ENCODE data around the gene CALML5.

The CALML5 gene

DNA sequence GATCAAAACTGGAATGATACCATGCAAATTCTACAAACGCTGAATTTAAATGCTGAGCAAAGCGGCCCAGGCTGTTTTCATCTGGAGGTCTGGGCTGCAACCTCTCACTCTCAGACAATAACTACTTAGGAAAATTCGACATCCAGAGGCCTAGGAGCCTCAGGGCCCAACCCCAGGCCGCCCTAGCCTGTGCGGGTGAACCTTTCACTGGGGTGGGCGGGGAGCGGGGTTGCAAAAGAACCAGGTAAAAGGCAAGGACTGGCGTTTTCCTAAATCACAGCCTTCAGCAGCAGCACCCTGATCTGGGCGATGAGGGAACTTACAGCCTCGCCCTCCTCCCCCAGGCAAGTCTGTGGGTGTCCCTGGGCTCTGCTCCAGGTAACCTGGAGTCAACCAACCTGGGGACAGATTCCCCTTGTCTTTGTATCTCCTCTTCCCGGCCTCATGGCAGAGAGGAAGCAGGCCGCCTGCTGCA lies 33.4 kb downstream of the CALML5 start:
- H3K4me3 ChIP-seq (ENCODE audit: low read length): no peak overlapping the region
- H3K27me3 ChIP-seq (ENCODE audit: control insufficient read depth, low read length): no peaks in the 10 kb centered on the region
- H3K79me2 ChIP-seq (ENCODE audit: control insufficient read depth, low read length): no peaks in the 10 kb centered on the region
- H3K27ac ChIP-seq (ENCODE audit: low read depth, low read length): no peak overlapping the region
- no peaks in the 10 kb centered on the region for H3K9me3 ChIP-seq (ENCODE audit: control insufficient read depth, insufficient read depth, low read length)
- H3K36me3 ChIP-seq (ENCODE audit: control insufficient read depth, low read length): no peaks in the 10 kb centered on the region
- no peaks in the 10 kb centered on the region for H4K20me1 ChIP-seq (ENCODE audit: control insufficient read depth, insufficient read depth, low read depth, low read length)
- TF ChIP-seq, protein P1, sequence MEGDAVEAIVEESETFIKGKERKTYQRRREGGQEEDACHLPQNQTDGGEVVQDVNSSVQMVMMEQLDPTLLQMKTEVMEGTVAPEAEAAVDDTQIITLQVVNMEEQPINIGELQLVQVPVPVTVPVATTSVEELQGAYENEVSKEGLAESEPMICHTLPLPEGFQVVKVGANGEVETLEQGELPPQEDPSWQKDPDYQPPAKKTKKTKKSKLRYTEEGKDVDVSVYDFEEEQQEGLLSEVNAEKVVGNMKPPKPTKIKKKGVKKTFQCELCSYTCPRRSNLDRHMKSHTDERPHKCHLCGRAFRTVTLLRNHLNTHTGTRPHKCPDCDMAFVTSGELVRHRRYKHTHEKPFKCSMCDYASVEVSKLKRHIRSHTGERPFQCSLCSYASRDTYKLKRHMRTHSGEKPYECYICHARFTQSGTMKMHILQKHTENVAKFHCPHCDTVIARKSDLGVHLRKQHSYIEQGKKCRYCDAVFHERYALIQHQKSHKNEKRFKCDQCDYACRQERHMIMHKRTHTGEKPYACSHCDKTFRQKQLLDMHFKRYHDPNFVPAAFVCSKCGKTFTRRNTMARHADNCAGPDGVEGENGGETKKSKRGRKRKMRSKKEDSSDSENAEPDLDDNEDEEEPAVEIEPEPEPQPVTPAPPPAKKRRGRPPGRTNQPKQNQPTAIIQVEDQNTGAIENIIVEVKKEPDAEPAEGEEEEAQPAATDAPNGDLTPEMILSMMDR (IDR thresholded peaks at IDR 0.05; ENCODE audit: low read depth, low read length, poor library complexity, severe bottlenecking): no peak
- peaks cover 2% of the 10 kb centered on the region; the same call in 1 of the 2 replicates for H3F3A ChIP-seq (ENCODE audit: control insufficient read depth, insufficient read depth)
- no peaks in the 10 kb centered on the region for H3K4me1 ChIP-seq (ENCODE audit: control insufficient read depth, low read length)
- no peaks in the 10 kb centered on the region for H3K9me2 ChIP-seq (replicated peaks; ENCODE audit: control insufficient read depth, low read length)
- no peak overlapping the region for H3K4me2 ChIP-seq (ENCODE audit: low read length)

DNA sequence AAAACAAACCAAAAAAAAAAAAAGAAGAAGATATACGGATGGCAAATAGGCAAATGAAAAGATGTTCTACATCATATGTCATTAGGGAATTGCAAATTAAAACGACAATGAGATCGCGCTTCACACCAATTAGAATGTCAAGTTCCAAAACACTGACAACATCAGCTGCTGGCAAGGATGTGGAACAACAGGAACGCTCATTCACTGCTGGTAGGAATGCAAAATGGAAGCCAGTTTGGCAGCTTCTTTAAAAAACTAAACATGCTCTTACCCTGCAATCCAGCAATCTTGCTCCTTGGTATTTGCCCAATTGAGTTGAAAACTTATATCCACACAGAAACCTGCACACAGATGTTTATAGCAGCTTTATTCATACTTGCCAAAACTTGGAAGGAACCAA lies 34.8 kb downstream of the CALML5 start:
- Histone ChIP-seq H3K9me3 (ENCODE audit: control insufficient read depth, insufficient read depth, low read length) (no peaks in the 10 kb centered on the region), H3K9me2 (replicated peaks; ENCODE audit: control insufficient read depth, low read length) (no peaks in the 10 kb centered on the region), H4K20me1 (ENCODE audit: control insufficient read depth, insufficient read depth, low read depth, low read length) (no peaks in the 10 kb centered on the region), H3K4me2 (ENCODE audit: low read length) (no peak overlapping the region), H3K36me3 (ENCODE audit: control insufficient read depth, low read length) (peaks cover 13% of the 10 kb centered on the region), H3K4me1 (ENCODE audit: control insufficient read depth, low read length) (no peaks in the 10 kb centered on the region), H3K27me3 (ENCODE audit: control insufficient read depth, low read length) (no peaks in the 10 kb centered on the region), H3F3A (ENCODE audit: control insufficient read depth, insufficient read depth) (peaks cover 2% of the 10 kb centered on the region; the same call in 1 of the 2 replicates), H3K4me3 (ENCODE audit: low read length) (no peak overlapping the region), H3K27ac (ENCODE audit: low read depth, low read length) (no peak overlapping the region), H3K79me2 (ENCODE audit: control insufficient read depth, low read length) (no peaks in the 10 kb centered on the region)
- TF ChIP-seq EZH2phosphoT487 (IDR thresholded peaks at IDR 0.05; ENCODE audit: borderline replicate concordance, low read length): no peak

DNA sequence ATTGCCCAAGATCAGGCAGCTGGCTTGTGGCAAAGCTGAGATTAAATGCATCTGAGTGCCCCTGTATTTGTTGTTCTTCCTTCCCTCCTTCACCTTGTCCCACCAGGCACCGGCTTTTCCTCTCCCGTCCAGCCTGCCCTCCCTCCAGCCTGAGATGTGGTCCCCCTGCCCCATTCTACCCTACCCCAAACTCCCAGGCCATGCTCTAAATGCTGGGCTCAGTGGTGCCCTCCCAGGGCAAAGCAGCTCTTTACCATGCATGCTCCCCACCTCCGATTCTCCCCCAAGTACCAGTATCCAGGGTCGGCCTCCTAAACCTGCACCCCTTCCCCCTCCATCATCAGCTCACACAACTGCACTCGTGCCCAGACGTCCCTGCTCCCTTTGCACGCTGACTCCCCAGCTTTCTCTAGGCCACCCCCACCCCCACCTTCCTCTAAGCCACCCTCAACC lies 36.5 kb downstream of the CALML5 start:
- no peak overlapping the region for H3K27ac ChIP-seq (ENCODE audit: low read depth, low read length)
- TF ChIP-seq, protein P1 (IDR thresholded peaks at IDR 0.05; ENCODE audit: low read depth, low read length, poor library complexity, severe bottlenecking): no peak
- TF ChIP-seq EZH2phosphoT487 (IDR thresholded peaks at IDR 0.05; ENCODE audit: borderline replicate concordance, low read length): no peak
- H3F3A ChIP-seq (ENCODE audit: control insufficient read depth, insufficient read depth): peaks cover 2% of the 10 kb centered on the region; the same call in 1 of the 2 replicates
- no peaks in the 10 kb centered on the region for H4K20me1 ChIP-seq (ENCODE audit: control insufficient read depth, insufficient read depth, low read depth, low read length)
- no peaks in the 10 kb centered on the region for H3K27me3 ChIP-seq (ENCODE audit: control insufficient read depth, low read length)
- no peak overlapping the region for H3K4me2 ChIP-seq (ENCODE audit: low read length)
- H3K79me2 ChIP-seq (ENCODE audit: control insufficient read depth, low read length): no peaks in the 10 kb centered on the region
- H3K4me1 ChIP-seq (ENCODE audit: control insufficient read depth, low read length): no peaks in the 10 kb centered on the region
- no peaks in the 10 kb centered on the region for H3K9me3 ChIP-seq (ENCODE audit: control insufficient read depth, insufficient read depth, low read length)
- no peak overlapping the region for H3K4me3 ChIP-seq (ENCODE audit: low read length)
- no peaks in the 10 kb centered on the region for H3K9me2 ChIP-seq (replicated peaks; ENCODE audit: control insufficient read depth, low read length)
- H3K36me3 ChIP-seq (ENCODE audit: control insufficient read depth, low read length): peaks cover 29% of the 10 kb centered on the region

DNA sequence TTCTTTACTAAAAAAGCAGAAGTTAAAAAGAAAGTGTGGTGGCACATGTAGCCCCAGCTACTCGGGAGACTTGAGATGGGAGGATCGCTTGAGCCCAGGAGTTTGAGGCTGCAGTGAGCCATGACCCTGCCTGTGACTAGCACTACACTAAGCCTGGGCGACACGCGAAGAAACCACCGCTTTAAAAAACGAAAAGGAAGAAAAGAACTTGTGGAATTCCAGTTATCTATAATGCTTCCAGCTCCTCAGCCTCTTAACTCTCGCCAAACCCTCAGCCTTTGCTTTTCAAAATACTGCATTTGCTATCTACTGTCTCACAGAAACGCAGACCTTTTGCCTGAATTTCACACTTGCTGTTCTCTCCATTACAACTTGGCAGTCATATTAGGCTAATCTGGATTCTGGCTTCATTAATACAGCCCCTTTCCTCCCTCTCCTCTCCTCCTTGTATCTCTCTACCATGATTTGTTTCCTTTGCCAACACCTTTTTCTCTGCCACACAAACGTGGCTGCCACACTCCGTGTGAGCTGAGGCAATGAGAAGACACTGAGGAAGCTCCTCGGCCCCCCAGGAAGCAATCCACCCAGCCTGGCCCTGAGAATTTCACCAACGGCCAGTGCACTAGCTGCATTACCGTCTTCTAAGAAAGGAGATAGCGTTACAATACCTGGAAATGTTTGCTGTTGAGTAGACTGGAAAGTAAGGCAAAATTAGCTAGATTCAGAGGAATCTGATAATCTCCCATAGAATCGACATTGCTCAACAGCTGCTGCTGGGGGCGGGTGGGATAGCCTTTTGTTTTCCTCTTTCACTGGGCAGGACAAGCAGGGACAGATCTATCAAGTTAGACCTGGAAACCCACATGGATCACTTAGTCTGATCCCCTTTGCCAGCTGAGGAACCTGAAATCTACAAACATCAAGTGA lies 37.2 kb downstream of the CALML5 start:
- Histone ChIP-seq H3K36me3 (ENCODE audit: control insufficient read depth, low read length) (peaks cover 34% of the 10 kb centered on the region), H3K79me2 (ENCODE audit: control insufficient read depth, low read length) (no peaks in the 10 kb centered on the region), H3K27ac (ENCODE audit: low read depth, low read length) (no peak overlapping the region), H3F3A (ENCODE audit: control insufficient read depth, insufficient read depth) (peaks cover 2% of the 10 kb centered on the region; the same call in 1 of the 2 replicates), H3K9me2 (replicated peaks; ENCODE audit: control insufficient read depth, low read length) (no peaks in the 10 kb centered on the region), H3K4me2 (ENCODE audit: low read length) (no peak overlapping the region), H3K9me3 (ENCODE audit: control insufficient read depth, insufficient read depth, low read length) (no peaks in the 10 kb centered on the region), H3K4me3 (ENCODE audit: low read length) (no peak overlapping the region), H3K4me1 (ENCODE audit: control insufficient read depth, low read length) (no peaks in the 10 kb centered on the region), H4K20me1 (ENCODE audit: control insufficient read depth, insufficient read depth, low read depth, low read length) (no peaks in the 10 kb centered on the region), H3K27me3 (ENCODE audit: control insufficient read depth, low read length) (no peaks in the 10 kb centered on the region)
- no peak for TF ChIP-seq EZH2phosphoT487 (IDR thresholded peaks at IDR 0.05; ENCODE audit: borderline replicate concordance, low read length)
- TF ChIP-seq, protein P1 (IDR thresholded peaks at IDR 0.05; ENCODE audit: low read depth, low read length, poor library complexity, severe bottlenecking): no peak
